GM12878 (cell line): ENCODE results near the gene CD69. TPM values are rescaled to one million over a fixed set of nuclear protein-coding genes. Genes with fewer than 3 reads are reported as not detected.

Source experiments
- ATAC-seq: fragments of 200-7000 bp; cut with Tn5 transposase; 3 replicates; pipeline ENCODE4 v1.9.1; 2020; ENCODE audit warnings: mild to moderate bottlenecking, moderate library complexity
- BruUV-seq: library from RNA; stranded (reverse); fragments of 400-500 nt; replicated peaks from 2 replicates; lab custom pipeline; 2021; lab: Mats Ljungman, UMichigan
- CTCF ChIA-PET: fragments of 300-600 bp; sonication (Branson Sonifier 250); formaldehyde crosslinking; extraction: SDS; loops from one replicate; lab custom pipeline; 2021; ENCODE audit warnings: inconsistent platforms; lab: Yijun Ruan, JAX
- POLR2A ChIA-PET: fragments of 350-600 bp; formaldehyde crosslinking; extraction: SDS; loops from one replicate; lab custom pipeline; 2021; ENCODE audit warnings: inconsistent platforms; lab: Charles Lee
- RAD21 ChIA-PET: fragments of 300-600 bp; sonication (Branson Sonifier 250); formaldehyde crosslinking; loops from one replicate; lab custom pipeline; 2023; ENCODE audit warnings: antibody characterized with exemption; ENCODE audit not compliant: unreplicated experiment; lab: Charles Lee
- SMC1A ChIA-PET: fragments of 300-600 bp; sonication (Branson Sonifier 250); formaldehyde crosslinking; loops from one replicate; lab custom pipeline; 2023; ENCODE audit not compliant: unreplicated experiment, uncharacterized antibody; lab: Charles Lee
- DNase-seq: peaks from one replicate; pipeline ENCODE4 v3.0.0-alpha.2; 2011; ENCODE audit warnings: low read depth, low spot score
- FAIRE-seq: peaks from 3 replicates; lab custom pipeline; 2011; peaks lifted over from hg19 to GRCh38; lab: Jason Lieb, UNC
- H2AFZ ChIP-seq: 2 replicates; pipeline ENCODE4 v1.6.0; 2011; ENCODE audit warnings: low read depth, low read length, control low read depth; ENCODE audit not compliant: control insufficient read depth
- H3K27ac ChIP-seq: 2 replicates; pipeline ENCODE4 v1.5.1; 2011; ENCODE audit warnings: control low read depth; ENCODE audit not compliant: control insufficient read depth, insufficient read depth
- H3K27me3 ChIP-seq, 2 experiments: replicated peaks in 1 of 2; 2 replicates each; pipeline versions ENCODE4 v1.6.0 to v1.6.1; 2011; ENCODE audit warnings: low read length in 1 of 2; ENCODE audit not compliant: control insufficient read depth in 2 of 2, insufficient read depth in 2 of 2
- H3K36me3 ChIP-seq, 2 experiments: 2 replicates each; pipeline ENCODE4 v1.5.1; 2011; ENCODE audit warnings: low read length in 1 of 2; ENCODE audit not compliant: control insufficient read depth in 2 of 2, insufficient read depth in 2 of 2
- H3K4me1 ChIP-seq: 2 replicates; pipeline ENCODE4 v1.6.1; 2011; ENCODE audit warnings: mild to moderate bottlenecking, low read length, moderate library complexity, mixed read lengths; ENCODE audit not compliant: control insufficient read depth, insufficient read depth
- H3K4me2 ChIP-seq: 2 replicates; pipeline ENCODE4 v1.6.0; 2011; ENCODE audit warnings: control low read depth; ENCODE audit not compliant: control insufficient read depth, insufficient read depth
- H3K4me3 ChIP-seq: fragments of 200-600 bp; sonication (generic); 2 replicates; pipeline ENCODE4 v1.5.1; 2016
- H3K79me2 ChIP-seq: 2 replicates; pipeline ENCODE4 v1.6.0; 2011; ENCODE audit warnings: low read length; ENCODE audit not compliant: control insufficient read depth, insufficient read depth
- H3K9ac ChIP-seq: 2 replicates; pipeline ENCODE4 v1.8.0; 2011; ENCODE audit warnings: low read length, control low read depth, mixed read lengths; ENCODE audit not compliant: control insufficient read depth, insufficient read depth
- H3K9me3 ChIP-seq: replicated peaks from 3 replicates; pipeline ENCODE4 v1.5.1; 2011; ENCODE audit warnings: mild to moderate bottlenecking, low read length; ENCODE audit not compliant: control insufficient read depth, insufficient read depth
- H4K20me1 ChIP-seq: 2 replicates; pipeline ENCODE4 v1.6.0; 2011; ENCODE audit not compliant: control insufficient read depth, insufficient read depth
- ATF7 ChIP-seq: fragments of 450-650 bp; IDR thresholded peaks from 2 replicates; pipeline ENCODE4 v1.6.1; 2016; ENCODE audit warnings: low read depth, mild to moderate bottlenecking
- MLLT1 ChIP-seq: fragments of 450-650 bp; IDR thresholded peaks from 2 replicates; pipeline ENCODE4 v1.6.1; 2016; ENCODE audit warnings: mild to moderate bottlenecking
- NBN ChIP-seq: fragments of 450-650 bp; IDR thresholded peaks from 2 replicates; pipeline ENCODE4 v1.6.1; 2016
- RAD51 ChIP-seq: fragments of 450-650 bp; IDR thresholded peaks from 2 replicates; pipeline ENCODE4 v1.6.1; 2016; ENCODE audit warnings: moderate library complexity, mild to moderate bottlenecking, inconsistent platforms
- ZZZ3 ChIP-seq: IDR thresholded peaks from 2 replicates; pipeline ENCODE4 v1.6.1; 2011; ENCODE audit warnings: low read depth; ENCODE audit not compliant: control insufficient read depth, insufficient read length
- WGBS: methylation state at CpG from one replicate; pipeline ENCODE4 v1.1.6; 2016; ENCODE audit warnings: low lambda C conversion rate; ENCODE audit not compliant: insufficient replicate concordance, insufficient coverage; ENCODE audit errors: missing lambda C conversion rate; 5-methylcytosine and 5-hydroxymethylcytosine counted together
- in situ Hi-C: fragments of 300-500 bp; cut with MboI; formaldehyde crosslinking; loops from 9 replicates; pipeline ENCODE4 v1.14.3; 2018; ENCODE audit warnings: mixed read lengths
- intact Hi-C: fragments of 100-400 bp; cut with micrococcal nuclease; formaldehyde crosslinking; loops from one replicate; pipeline ENCODE4 v1.14.2; 2022; ENCODE audit not compliant: unreplicated experiment
- polyA plus RNA-seq, 11 experiments: library from polyadenylated mRNA; depleted of rRNA in 4 of 11; unstranded in 6 of 11; stranded (reverse) in 5 of 11; fragments of >200 nt; fragmentation: Nextera tagmentation in 4 of 11; fragmentation: Illumina TruSeq in 1 of 11; extraction: Ambion mirVana in 4 of 11; extraction: Trizol in 1 of 11; gene quantifications; 1 replicate in 1 of 11; 2 replicates in 10 of 11; pipeline versions ENCODE4 v1.2.1 to v1.2.3, GENCODE V29; 2011 to 2016; ENCODE audit warnings: inconsistent platforms in 2 of 11, missing spikeins in 2 of 11, low read depth in 1 of 11
- total RNA-seq, 4 experiments: library from RNA; depleted of rRNA in 3 of 4; stranded (reverse); fragments of >200 nt in 3 of 4; fragmentation: Illumina TruSeq in 1 of 4; extraction: Trizol in 1 of 4; gene quantifications; 2 replicates each; pipeline versions ENCODE4 v1.2.1 to v1.2.3, GENCODE V29; 2013 to 2021

Gene CD69
- total and polyA plus RNA-seq, 10 of the 15 experiments (the other 5 are each of a cell fraction or from before 2014, with no cell fraction given), result 7.3 to 156 (median 15.0) TPM

GRCh38 chr12:9794484-9795093, 33.9 kb upstream of the CD69 start:
- H3K36me3 ChIP-seq, result no peaks in the 10 kb centered on the region
- FAIRE-seq (peak; percentile 68), ATAC-seq (peak; percentile 57), DNase-seq (peak; percentile 11)
- H3K27ac ChIP-seq, result no peak overlapping the region
- H4K20me1 ChIP-seq, result no peaks in the 10 kb centered on the region
- SMC1A ChIA-PET, result interaction anchor here (0.7 to 12.4 kb wide), 4 partner anchors 10 to 43 kb away, joined by 3 to 814 read pairs (median 36); partner anchors contain the start of gene CD69
- peak overlapping the region; percentile 54 for H2AFZ ChIP-seq
- in situ Hi-C loops (loop anchor here (5.0 kb wide), 1 partner anchor 42 kb away; no protein-coding TSS in a partner anchor), intact Hi-C loops (loop anchor here (5.0 kb wide), 1 partner anchor 162 kb away; no protein-coding TSS in a partner anchor)
- BruUV-seq, result no TSS peak
- peaks cover 10% of the 10 kb centered on the region; the same call in 1 of the 2 replicates for H3K4me1 ChIP-seq
- no peak overlapping the region for H3K9ac ChIP-seq
- peak overlapping the region; percentile 53 for H3K4me2 ChIP-seq
- no peaks in the 10 kb centered on the region; the same call in 1 of the 3 replicates for H3K9me3 ChIP-seq
- RAD21 ChIA-PET, result interaction anchor here (0.8 to 7.3 kb wide), 5 partner anchors 11 to 131 kb away, joined by 3 to 577 read pairs (median 4); partner anchors contain the start of gene CD69
- CTCF ChIA-PET, result interaction anchor here (0.9 to 10.7 kb wide), 8 partner anchors 10 to 52 kb away, joined by 3 to 835 read pairs (median 5); partner anchors contain the start of gene CD69
- H3K27me3 ChIP-seq, result no peaks in the 10 kb centered on the region
- WGBS, result 26% methylated on average over 2 of the region's 2 CpGs
- H3K4me3 ChIP-seq, result peak overlapping the region; percentile 45
- TF ChIP-seq ZZZ3 (no peak), ATF7 (peak; percentile 50), RAD51 (no peak), NBN (0 out of 2 replicates have a peak, but pooled peaks have one; percentile 36), MLLT1 (peak; percentile 89)
- no peaks in the 10 kb centered on the region for H3K79me2 ChIP-seq
- POLR2A ChIA-PET, result interaction anchor here (2.2 to 2.5 kb wide), 2 partner anchors 35 to 44 kb away, joined by 10 to 12 read pairs; partner anchors contain the start of gene CD69
